K562 (cell line): ENCODE results near the gene PDE6C. TPM values are rescaled to one million over a fixed set of nuclear protein-coding genes. Genes with fewer than 3 reads are reported as not detected.
A peak's percentile ranks its signal among the peaks of the same experiment; 100 is the strongest.

ENCODE experiments used
- BDP1 ChIP-seq: IDR thresholded peaks from 3 replicates; pipeline ENCODE4 v1.6.1; 2011; ENCODE audit not compliant: insufficient read length, insufficient read depth
- CC2D1A ChIP-seq: fragments of 450-650 bp; IDR thresholded peaks from 2 replicates; pipeline ENCODE4 v1.6.1; 2017; ENCODE audit warnings: mild to moderate bottlenecking
- E2F3 ChIP-seq: fragments of 250-450 bp; sonication (Bioruptor Pico); IDR thresholded peaks from 2 replicates; pipeline ENCODE4 v1.4.0; 2020; ENCODE audit warnings: mild to moderate bottlenecking
- FOXJ3 ChIP-seq: sonication (generic); formaldehyde crosslinking; IDR thresholded peaks from 2 replicates; pipeline ENCODE4 v1.4.0; 2020; ENCODE audit warnings: mild to moderate bottlenecking, missing genetic modification reagents
- JUN ChIP-seq, 2 experiments: sonication (generic) in 1 of 2; formaldehyde crosslinking in 1 of 2; IDR thresholded peaks; 2 replicates each; pipeline versions ENCODE4 v1.6.1 to v1.8.0; 2012 to 2022; ENCODE audit warnings: borderline replicate concordance in 2 of 2, mild to moderate bottlenecking in 2 of 2, improper control_type of control experiment in 1 of 2, low read depth in 1 of 2, low read length in 1 of 2, missing genetic modification reagents in 1 of 2
- RCOR1 ChIP-seq, 2 experiments: IDR thresholded peaks; 2 replicates each; pipeline ENCODE4 v1.6.1; 2012; ENCODE audit warnings: low read depth in 2 of 2, low read length in 2 of 2, borderline replicate concordance in 1 of 2, improper control_type of control experiment in 1 of 2
- SNRNP70 ChIP-seq: fragments of 200-400 bp; formaldehyde crosslinking; optimal IDR thresholded peaks from 2 replicates; pipeline ENCODE3; 2017; ENCODE audit warnings: low read depth, low read length
- TBP ChIP-seq: optimal IDR thresholded peaks from 2 replicates; pipeline ENCODE3; 2011; ENCODE audit warnings: low read depth, low read length, improper control_type of control experiment
- U2AF1 ChIP-seq: fragments of 200-400 bp; formaldehyde crosslinking; optimal IDR thresholded peaks from 2 replicates; pipeline ENCODE3; 2017; ENCODE audit warnings: mild to moderate bottlenecking, low read depth, low read length, moderate library complexity
- YY1 ChIP-seq, 3 experiments: IDR thresholded peaks; 2 replicates each; pipeline ENCODE4 v1.6.1; 2011; ENCODE audit warnings: low read length in 2 of 3, mild to moderate bottlenecking in 2 of 3, moderate library complexity in 2 of 3, borderline replicate concordance in 1 of 3, control low read depth in 1 of 3, low read depth in 1 of 3; ENCODE audit not compliant: insufficient read depth in 3 of 3, insufficient replicate concordance in 2 of 3, control insufficient read depth in 1 of 3, insufficient read length in 1 of 3; ENCODE audit errors: extremely low read depth in 1 of 3
- ZFP1 ChIP-seq: fragments of 450-650 bp; formaldehyde crosslinking; IDR thresholded peaks from 2 replicates; pipeline ENCODE4 v1.4.0; 2020; ENCODE audit warnings: mild to moderate bottlenecking, mixed read lengths
- ZNF79 ChIP-seq: fragments of 250-450 bp; sonication (Bioruptor Pico); IDR thresholded peaks from 2 replicates; pipeline ENCODE4 v1.4.0; 2020; ENCODE audit warnings: low read depth, mild to moderate bottlenecking, moderate library complexity
- polyA plus RNA-seq, 8 experiments: library from polyadenylated mRNA; depleted of rRNA in 4 of 8; stranded (reverse) in 5 of 8; unstranded in 3 of 8; fragments of >200 nt; fragmentation: Nextera tagmentation in 2 of 8; fragmentation: Illumina TruSeq in 1 of 8; extraction: Ambion mirVana in 2 of 8; extraction: Trizol in 1 of 8; gene quantifications; 2 replicates each; pipeline versions ENCODE4 v1.2.1 to v1.2.3, GENCODE V29; 2011 to 2014; ENCODE audit warnings: inconsistent platforms in 1 of 8, missing spikeins in 1 of 8
- total RNA-seq, 7 experiments: library from RNA; depleted of rRNA in 6 of 7; stranded (reverse); fragments of >200 nt in 6 of 7; fragmentation: Illumina TruSeq in 2 of 7; extraction: Trizol in 2 of 7; gene quantifications; 2 replicates each; pipeline versions ENCODE4 v1.2.1 to v1.2.3, GENCODE V29; 2011 to 2021; ENCODE audit warnings: low replicate concordance in 1 of 7
- TF ChIP-seq, protein P1 (sequence below): sonication (generic); formaldehyde crosslinking; IDR thresholded peaks from 2 replicates; pipeline ENCODE4 v1.9.0; 2022; ENCODE audit warnings: mild to moderate bottlenecking, missing genetic modification reagents
- TF ChIP-seq, protein P2 (sequence below): sonication (generic); formaldehyde crosslinking; IDR thresholded peaks from 2 replicates; pipeline ENCODE4 v1.8.0; 2022; ENCODE audit warnings: mild to moderate bottlenecking, missing genetic modification reagents
- TF ChIP-seq, protein P3 (sequence below): fragments of 450-650 bp; formaldehyde crosslinking; IDR thresholded peaks from 2 replicates; pipeline ENCODE4 v1.4.0; 2020; ENCODE audit warnings: mild to moderate bottlenecking, moderate library complexity
- TF ChIP-seq, protein P4 (sequence below): fragments of 250-450 bp; sonication (Bioruptor Pico); IDR thresholded peaks from 2 replicates; pipeline ENCODE4 v1.4.0; 2020
- TF ChIP-seq, protein P5 (sequence below), 2 experiments: fragments of 450-650 bp; IDR thresholded peaks; 2 replicates each; pipeline ENCODE4 v1.6.1; 2016
- TF ChIP-seq, protein P6 (sequence below): fragments of 200-800 bp; sonication (Bioruptor generic); IDR thresholded peaks from 2 replicates; pipeline ENCODE4 v1.6.1; 2017; ENCODE audit warnings: missing genetic modification characterization, missing compliant biosample characterization

PDE6C gene
- total and polyA plus RNA-seq, 9 of the 15 experiments (the other 6 are each of a cell fraction or from before 2014, with no cell fraction given), result not detected

DNA sequence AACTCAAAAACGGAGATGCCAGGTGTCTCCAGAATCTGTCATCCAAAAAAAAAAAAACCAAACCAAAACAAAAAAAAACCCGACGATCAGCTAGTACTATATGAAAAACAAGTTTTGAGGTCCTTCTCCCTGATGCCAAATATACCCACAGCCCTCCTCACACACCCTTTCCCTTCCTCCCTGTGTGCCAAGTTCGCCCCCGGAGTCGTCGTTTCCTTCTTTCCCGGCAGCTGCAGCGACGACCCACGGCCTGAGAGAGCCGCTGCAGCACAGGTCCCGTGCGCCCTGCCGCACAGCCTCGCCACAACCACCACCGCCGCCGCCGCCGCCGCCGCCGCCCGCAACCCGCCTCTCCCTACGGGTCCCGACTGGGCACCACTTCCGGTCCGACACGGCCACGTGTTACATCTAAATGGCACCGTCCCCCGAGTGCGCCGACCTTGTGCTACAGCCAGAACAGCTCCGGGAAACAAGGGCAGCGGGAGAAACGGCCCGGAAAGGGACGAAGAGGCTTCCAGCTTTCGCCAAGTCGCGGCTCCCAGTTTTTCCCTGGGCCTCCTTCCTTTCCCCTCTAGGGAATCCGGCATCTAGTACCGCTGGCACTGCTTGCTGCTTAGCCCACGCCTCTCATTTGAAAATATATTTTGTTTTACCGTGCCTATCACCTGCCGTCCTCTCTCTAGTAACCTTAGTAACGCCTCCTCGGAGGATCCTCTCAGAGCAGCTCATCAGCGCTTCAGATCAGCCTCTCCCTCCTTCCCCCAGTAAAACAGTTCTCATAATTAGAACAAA is 90.1 kb downstream of the PDE6C start, which contains the start of gene FRA10AC1 (continued):
- TF ChIP-seq JUN (IDR thresholded peaks at IDR 0.05; ENCODE audit: borderline replicate concordance, low read depth, low read length) (0 out of 2 replicates have a peak, but pooled peaks have one; percentile 24), JUN (CRISPR knock-in tag; IDR thresholded peaks at IDR 0.05; ENCODE audit: borderline replicate concordance) (no peak), TBP (peak; percentile 80), RCOR1 (IDR thresholded peaks at IDR 0.05; ENCODE audit: borderline replicate concordance in 1 of 2, low read depth in 2 of 2, low read length in 2 of 2) (peak; percentile 50 to 88; a peak in 3 of 4 replicates), CC2D1A (no peak; the same call in 1 of the 2 replicates), U2AF1 (no peak), YY1 (IDR thresholded peaks at IDR 0.05; ENCODE audit: borderline replicate concordance in 1 of 3, control insufficient read depth in 1 of 3, extremely low read depth in 1 of 3, insufficient read depth in 3 of 3, insufficient read length in 1 of 3, insufficient replicate concordance in 2 of 3, low read depth in 1 of 3, low read length in 2 of 3) (peak in 2 of 3 experiments; percentile 52 to 72), ZFP1 (CRISPR knock-in tag) (no peak), SNRNP70 (no peak), ZNF79 (CRISPR knock-in tag) (no peak), E2F3 (no peak), BDP1 (no peak), FOXJ3 (no peak)
- TF ChIP-seq, protein P1, sequence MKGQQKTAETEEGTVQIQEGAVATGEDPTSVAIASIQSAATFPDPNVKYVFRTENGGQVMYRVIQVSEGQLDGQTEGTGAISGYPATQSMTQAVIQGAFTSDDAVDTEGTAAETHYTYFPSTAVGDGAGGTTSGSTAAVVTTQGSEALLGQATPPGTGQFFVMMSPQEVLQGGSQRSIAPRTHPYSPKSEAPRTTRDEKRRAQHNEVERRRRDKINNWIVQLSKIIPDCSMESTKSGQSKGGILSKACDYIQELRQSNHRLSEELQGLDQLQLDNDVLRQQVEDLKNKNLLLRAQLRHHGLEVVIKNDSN (CRISPR knock-in tag), result peak; percentile 74
- TF ChIP-seq, protein P2, sequence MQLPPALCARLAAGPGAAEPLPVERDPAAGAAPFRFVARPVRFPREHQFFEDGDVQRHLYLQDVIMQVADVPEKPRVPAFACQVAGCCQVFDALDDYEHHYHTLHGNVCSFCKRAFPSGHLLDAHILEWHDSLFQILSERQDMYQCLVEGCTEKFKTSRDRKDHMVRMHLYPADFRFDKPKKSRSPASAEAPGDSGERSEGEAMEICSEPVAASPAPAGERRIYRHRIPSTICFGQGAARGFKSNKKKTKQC, result 0 out of 2 replicates have a peak, but pooled peaks have one; percentile 45
- TF ChIP-seq, protein P3, sequence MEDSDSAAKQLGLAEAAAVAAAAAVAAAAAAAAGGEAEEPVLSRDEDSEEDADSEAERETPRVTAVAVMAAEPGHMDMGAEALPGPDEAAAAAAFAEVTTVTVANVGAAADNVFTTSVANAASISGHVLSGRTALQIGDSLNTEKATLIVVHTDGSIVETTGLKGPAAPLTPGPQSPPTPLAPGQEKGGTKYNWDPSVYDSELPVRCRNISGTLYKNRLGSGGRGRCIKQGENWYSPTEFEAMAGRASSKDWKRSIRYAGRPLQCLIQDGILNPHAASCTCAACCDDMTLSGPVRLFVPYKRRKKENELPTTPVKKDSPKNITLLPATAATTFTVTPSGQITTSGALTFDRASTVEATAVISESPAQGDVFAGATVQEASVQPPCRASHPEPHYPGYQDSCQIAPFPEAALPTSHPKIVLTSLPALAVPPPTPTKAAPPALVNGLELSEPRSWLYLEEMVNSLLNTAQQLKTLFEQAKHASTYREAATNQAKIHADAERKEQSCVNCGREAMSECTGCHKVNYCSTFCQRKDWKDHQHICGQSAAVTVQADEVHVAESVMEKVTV (CRISPR knock-in tag), result no peak
- TF ChIP-seq, protein P4, sequence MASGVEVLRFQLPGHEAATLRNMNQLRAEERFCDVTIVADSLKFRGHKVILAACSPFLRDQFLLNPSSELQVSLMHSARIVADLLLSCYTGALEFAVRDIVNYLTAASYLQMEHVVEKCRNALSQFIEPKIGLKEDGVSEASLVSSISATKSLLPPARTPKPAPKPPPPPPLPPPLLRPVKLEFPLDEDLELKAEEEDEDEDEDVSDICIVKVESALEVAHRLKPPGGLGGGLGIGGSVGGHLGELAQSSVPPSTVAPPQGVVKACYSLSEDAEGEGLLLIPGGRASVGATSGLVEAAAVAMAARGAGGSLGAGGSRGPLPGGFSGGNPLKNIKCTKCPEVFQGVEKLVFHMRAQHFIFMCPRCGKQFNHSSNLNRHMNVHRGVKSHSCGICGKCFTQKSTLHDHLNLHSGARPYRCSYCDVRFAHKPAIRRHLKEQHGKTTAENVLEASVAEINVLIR, result no peak
- TF ChIP-seq, protein P5, sequence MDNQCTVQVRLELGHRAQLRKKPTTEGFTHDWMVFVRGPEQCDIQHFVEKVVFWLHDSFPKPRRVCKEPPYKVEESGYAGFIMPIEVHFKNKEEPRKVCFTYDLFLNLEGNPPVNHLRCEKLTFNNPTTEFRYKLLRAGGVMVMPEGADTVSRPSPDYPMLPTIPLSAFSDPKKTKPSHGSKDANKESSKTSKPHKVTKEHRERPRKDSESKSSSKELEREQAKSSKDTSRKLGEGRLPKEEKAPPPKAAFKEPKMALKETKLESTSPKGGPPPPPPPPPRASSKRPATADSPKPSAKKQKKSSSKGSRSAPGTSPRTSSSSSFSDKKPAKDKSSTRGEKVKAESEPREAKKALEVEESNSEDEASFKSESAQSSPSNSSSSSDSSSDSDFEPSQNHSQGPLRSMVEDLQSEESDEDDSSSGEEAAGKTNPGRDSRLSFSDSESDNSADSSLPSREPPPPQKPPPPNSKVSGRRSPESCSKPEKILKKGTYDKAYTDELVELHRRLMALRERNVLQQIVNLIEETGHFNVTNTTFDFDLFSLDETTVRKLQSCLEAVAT (IDR thresholded peaks at IDR 0.05), result 0 out of 4 replicates have a peak, but pooled peaks of 1 of the 2 experiments have one; percentile 43
- TF ChIP-seq, protein P6, sequence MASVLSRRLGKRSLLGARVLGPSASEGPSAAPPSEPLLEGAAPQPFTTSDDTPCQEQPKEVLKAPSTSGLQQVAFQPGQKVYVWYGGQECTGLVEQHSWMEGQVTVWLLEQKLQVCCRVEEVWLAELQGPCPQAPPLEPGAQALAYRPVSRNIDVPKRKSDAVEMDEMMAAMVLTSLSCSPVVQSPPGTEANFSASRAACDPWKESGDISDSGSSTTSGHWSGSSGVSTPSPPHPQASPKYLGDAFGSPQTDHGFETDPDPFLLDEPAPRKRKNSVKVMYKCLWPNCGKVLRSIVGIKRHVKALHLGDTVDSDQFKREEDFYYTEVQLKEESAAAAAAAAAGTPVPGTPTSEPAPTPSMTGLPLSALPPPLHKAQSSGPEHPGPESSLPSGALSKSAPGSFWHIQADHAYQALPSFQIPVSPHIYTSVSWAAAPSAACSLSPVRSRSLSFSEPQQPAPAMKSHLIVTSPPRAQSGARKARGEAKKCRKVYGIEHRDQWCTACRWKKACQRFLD (CRISPR knock-in tag), result no peak
